Immature natural killer cell (primary cell): ENCODE results near the gene CALM3. TPM values are rescaled to one million over a fixed set of nuclear protein-coding genes. Genes with fewer than 3 reads are reported as not detected.
"Not testable (repeated sequence)": the region's sequence is repeated elsewhere in the genome, so short reads cannot be mapped to it uniquely, and the experiment has no call there.

ENCODE experiments used
- DNase-seq, 3 donors: peaks; one replicate each; pipeline ENCODE4 v3.0.0; 2022; ENCODE audit warnings: mixed read lengths in 1 of 3
- H3K27ac Mint-ChIP-seq, 6 donors: one replicate each; pipeline ENCODE4 v1.8.0; 2020; ENCODE audit warnings: mixed read lengths in 6 of 6, mild to moderate bottlenecking in 5 of 6, inconsistent platforms in 4 of 6, moderate library complexity in 3 of 6
- H3K27me3 Mint-ChIP-seq, 3 donors: one replicate each; pipeline ENCODE4 v1.8.0; 2020 to 2021; ENCODE audit warnings: low read depth in 3 of 3, mild to moderate bottlenecking in 3 of 3, mixed read lengths in 3 of 3, moderate library complexity in 3 of 3, inconsistent platforms in 1 of 3
- H3K36me3 Mint-ChIP-seq, 3 donors: one replicate each; pipeline ENCODE4 v1.8.0; 2020; ENCODE audit warnings: mixed read lengths in 3 of 3, inconsistent platforms in 2 of 3, mild to moderate bottlenecking in 2 of 3
- H3K4me1 Mint-ChIP-seq, 2 donors: one replicate each; pipeline ENCODE4 v1.8.0; 2020; ENCODE audit warnings: inconsistent platforms in 2 of 2, mild to moderate bottlenecking in 2 of 2, mixed read lengths in 2 of 2, moderate library complexity in 1 of 2
- H3K4me3 Mint-ChIP-seq, 5 donors: one replicate each; pipeline ENCODE4 v1.8.0; 2020; ENCODE audit warnings: mild to moderate bottlenecking in 5 of 5, mixed read lengths in 5 of 5, inconsistent platforms in 3 of 5, moderate library complexity in 3 of 5
- H3K9me3 Mint-ChIP-seq, 6 donors: one replicate each; pipeline ENCODE4 v1.8.0; 2020; ENCODE audit warnings: mild to moderate bottlenecking in 6 of 6, mixed read lengths in 6 of 6, inconsistent platforms in 4 of 6, moderate library complexity in 3 of 6
- polyA plus RNA-seq, 3 donors: library from polyadenylated mRNA; unstranded; fragments of 300-500 nt; fragmentation: Illumina TruSeq; gene quantifications; one replicate each; pipeline ENCODE4 v1.2.3, GENCODE V29; 2021

Gene CALM3
- polyA plus RNA-seq, 3 donors from 2014 or later = 151 to 185 (median 178) TPM

- H3K4me1 Mint-ChIP-seq = no peaks in the 10 kb centered on the region
- H3K4me3 Mint-ChIP-seq = no peak within 1 kb of the TSS
- peaks cover 0 to 7% (median 1%) of the 10 kb centered on the region in 3 donors for H3K27me3 Mint-ChIP-seq
- H3K9me3 Mint-ChIP-seq = no peaks in the 10 kb centered on the region
- H3K27ac Mint-ChIP-seq = no peak within 1 kb of the TSS
- H3K36me3 Mint-ChIP-seq = no peaks in the 10 kb centered on the region
- no peak for DNase-seq
These were observed 24.0 kb downstream of the CALM3 start, which contains the start of gene PTGIR for GRCh38 chr19:46624958-46625661. PTGIR (minus strand) TSS chr19:46625089; CDS start chr19:46624225, 864 bp downstream.

GRCh38 chr19:46625731-46626130 is 24.6 kb downstream of the CALM3 start:
- Mint-ChIP-seq H3K36me3 (no peaks in the 10 kb centered on the region), H3K9me3 (no peaks in the 10 kb centered on the region), H3K27me3 (peaks cover 0 to 7% (median 1%) of the 10 kb centered on the region in 3 donors), H3K4me1 (no peaks in the 10 kb centered on the region), H3K27ac (no peak overlapping the region), H3K4me3 (no peak overlapping the region)
- DNase-seq = no peak

GRCh38 chr19:46626446-46626845 is 25.3 kb downstream of the CALM3 start:
- peaks cover 0 to 10% (median 1%) of the 10 kb centered on the region in 3 donors for H3K27me3 Mint-ChIP-seq
- no peak for DNase-seq
- H3K4me1 Mint-ChIP-seq = no peaks in the 10 kb centered on the region

GRCh38 chr19:46628970-46629369 is 27.8 kb downstream of the CALM3 start:
- H3K4me3 Mint-ChIP-seq, DNase-seq, H3K9me3 Mint-ChIP-seq, H3K27ac Mint-ChIP-seq, H3K36me3 Mint-ChIP-seq: not testable (repeated sequence)
- Mint-ChIP-seq H3K27me3 (peaks cover 0 to 22% (median 11%) of the 10 kb centered on the region in 3 donors), H3K4me1 (peaks cover 8 to 10% of the 10 kb centered on the region in 2 donors)

More at GRCh38 chr19:46626446-46626845, 25.3 kb downstream of the CALM3 start:
- Mint-ChIP-seq H3K36me3 (no peaks in the 10 kb centered on the region), H3K27ac (no peak overlapping the region), H3K4me3 (no peak overlapping the region), H3K9me3 (no peaks in the 10 kb centered on the region)

- Mint-ChIP-seq H3K4me1 (peaks cover 10 to 11% of the 10 kb centered on the region in 2 donors), H3K4me3 (no peak overlapping the region), H3K27me3 (peaks cover 0 to 23% (median 11%) of the 10 kb centered on the region in 3 donors), H3K9me3 (no peaks in the 10 kb centered on the region), H3K27ac (no peak overlapping the region), H3K36me3 (no peaks in the 10 kb centered on the region)
- DNase-seq = no peak
These were observed 28.5 kb downstream of the CALM3 start for GRCh38 chr19:46629546-46630025.

GRCh38 chr19:46630586-46631205 is 29.6 kb downstream of the CALM3 start:
- Mint-ChIP-seq H3K4me3 (no peak overlapping the region), H3K9me3 (no peaks in the 10 kb centered on the region), H3K27me3 (peaks cover under 1 to 23% (median 12%) of the 10 kb centered on the region in 3 donors), H3K27ac (no peak overlapping the region), H3K4me1 (peaks cover 11 to 14% of the 10 kb centered on the region in 2 donors), H3K36me3 (no peaks in the 10 kb centered on the region)
- no peak for DNase-seq

- Mint-ChIP-seq H3K4me1 (peaks cover 11 to 14% of the 10 kb centered on the region in 2 donors), H3K9me3 (no peaks in the 10 kb centered on the region), H3K4me3 (no peak overlapping the region), H3K27me3 (peaks cover 2 to 26% (median 12%) of the 10 kb centered on the region in 3 donors), H3K36me3 (no peaks in the 10 kb centered on the region), H3K27ac (no peak overlapping the region)
- no peak for DNase-seq
These were observed 30.4 kb downstream of the CALM3 start for GRCh38 chr19:46631481-46631880.

GRCh38 chr19:46633130-46633529 is 32.0 kb downstream of the CALM3 start:
- Mint-ChIP-seq H3K27ac (no peak overlapping the region), H3K4me1 (peaks cover 11 to 14% of the 10 kb centered on the region in 2 donors), H3K27me3 (peaks cover 2 to 26% (median 12%) of the 10 kb centered on the region in 3 donors), H3K9me3 (no peaks in the 10 kb centered on the region), H3K4me3 (peak overlapping the region; percentile 5 to 69 (median 57)), H3K36me3 (no peaks in the 10 kb centered on the region)
- no peak for DNase-seq

- Mint-ChIP-seq H3K9me3 (no peaks in the 10 kb centered on the region), H3K27me3 (peaks cover 2 to 26% (median 12%) of the 10 kb centered on the region in 3 donors), H3K27ac (peak overlapping the region in 1 of 6 donors; percentile 29), H3K4me1 (peaks cover 11 to 14% of the 10 kb centered on the region in 2 donors), H3K4me3 (peak overlapping the region; percentile 12 to 69 (median 57)), H3K36me3 (no peaks in the 10 kb centered on the region)
- peak; percentile 73 to 75 (median 73) for DNase-seq
These were observed 33.0 kb downstream of the CALM3 start for GRCh38 chr19:46634045-46634655.

- H3K9me3 Mint-ChIP-seq = no peaks in the 10 kb centered on the region
- no peak overlapping the region for H3K27ac Mint-ChIP-seq
- peaks cover 11 to 16% of the 10 kb centered on the region in 2 donors for H3K4me1 Mint-ChIP-seq
- H3K27me3 Mint-ChIP-seq = peaks cover 2 to 26% (median 14%) of the 10 kb centered on the region in 3 donors
- no peaks in the 10 kb centered on the region for H3K36me3 Mint-ChIP-seq
- no peak for DNase-seq
- peak overlapping the region in 3 of 5 donors; percentile 20 to 68 (median 56) for H3K4me3 Mint-ChIP-seq
These were observed 33.6 kb downstream of the CALM3 start for GRCh38 chr19:46634656-46635218.

GRCh38 chr19:46635920-46636761 is 35.0 kb downstream of the CALM3 start, which contains the start of gene GNG8:
GNG8 (minus strand) TSS chr19:46636202; CDS start chr19:46634682, 1,520 bp downstream.
- peak within 1 kb of the TSS in 1 of 6 donors; percentile 32 for H3K27ac Mint-ChIP-seq
- peaks cover 2 to 24% (median 17%) of the 10 kb centered on the region in 3 donors for H3K27me3 Mint-ChIP-seq
- H3K4me1 Mint-ChIP-seq = peaks cover 11 to 22% of the 10 kb centered on the region in 2 donors
- H3K4me3 Mint-ChIP-seq = peak within 1 kb of the TSS in 2 of 5 donors; percentile 42 to 44
- no peak for DNase-seq
- H3K36me3 Mint-ChIP-seq = no peaks in the 10 kb centered on the region
- H3K9me3 Mint-ChIP-seq = no peaks in the 10 kb centered on the region

- Mint-ChIP-seq H3K4me3 (no peak overlapping the region), H3K27ac (no peak overlapping the region), H3K9me3 (no peaks in the 10 kb centered on the region), H3K36me3 (no peaks in the 10 kb centered on the region), H3K4me1 (peaks cover 11 to 22% of the 10 kb centered on the region in 2 donors), H3K27me3 (peaks cover 2 to 26% (median 19%) of the 10 kb centered on the region in 3 donors)
- DNase-seq = no peak
These were observed 36.1 kb downstream of the CALM3 start for GRCh38 chr19:46637224-46637623.
